Fibroblast of upper back skin (primary cell): ENCODE data around the gene STUM.

Source experiments
- DNase-seq: peaks from one replicate; pipeline ENCODE4 v3.0.0-alpha.2; 2013

The STUM gene

DNA sequence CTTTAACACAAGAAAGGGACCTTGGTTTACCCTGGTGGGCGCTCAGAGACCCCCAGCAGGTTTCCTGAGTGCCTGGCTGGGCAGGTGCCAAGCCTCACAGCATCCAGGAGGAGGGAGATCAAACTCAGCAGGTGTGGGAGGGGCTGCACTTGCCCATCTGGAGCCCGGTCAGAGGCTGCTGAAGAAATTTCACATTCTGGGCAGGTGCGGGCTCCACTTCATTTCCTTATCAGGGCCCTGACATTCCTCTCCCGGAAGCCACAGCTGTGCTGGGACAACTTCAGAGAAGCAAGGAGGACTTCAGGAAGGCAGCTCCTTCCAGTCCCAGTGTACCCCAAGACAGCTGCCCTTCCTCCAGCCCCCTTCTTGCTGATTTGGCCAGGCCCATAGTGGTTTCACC is 107.6 kb downstream of the STUM start:
- no peak for DNase-seq

- peak; percentile 78 for DNase-seq
Measured at GRCh38 chr1:226656601-226657277, 108.2 kb downstream of the STUM start.

DNA sequence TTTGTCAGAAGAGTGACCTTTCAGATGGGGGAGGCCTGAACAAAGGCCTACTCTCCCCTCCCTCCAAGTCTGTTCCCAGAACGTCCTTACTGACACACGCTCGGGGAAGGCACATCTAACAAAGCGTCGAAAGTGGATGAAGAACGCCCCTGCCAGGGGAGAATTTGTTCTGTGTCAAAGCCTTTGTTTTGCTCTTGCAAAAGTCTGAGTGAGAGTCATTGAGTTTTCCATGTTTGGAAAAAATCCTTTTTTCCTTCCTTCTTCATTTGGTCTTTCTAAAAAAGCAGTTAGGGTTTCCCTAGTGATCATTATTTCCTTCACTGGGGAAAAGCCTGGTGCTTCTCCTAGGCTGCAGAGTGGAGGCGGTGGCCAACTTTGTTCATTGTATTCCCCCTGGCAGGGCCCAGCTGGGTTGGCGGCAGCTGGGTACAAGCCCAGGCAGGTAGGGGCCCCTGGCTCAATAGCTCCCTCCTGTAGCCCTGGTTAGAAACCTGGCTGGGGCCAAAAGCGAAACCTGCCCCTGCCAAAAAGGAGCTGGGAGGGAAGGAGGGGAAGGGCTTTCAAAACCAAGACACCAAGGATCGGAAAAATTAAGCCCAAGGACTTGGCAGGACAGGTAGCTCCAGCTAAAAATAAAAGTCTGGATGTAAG is 109.5 kb downstream of the STUM start:
- no peak for DNase-seq

- DNase-seq = no peak
Measured at GRCh38 chr1:226658546-226659125, 110.1 kb downstream of the STUM start.
